ENCODE measurements around the gene FBXW5.

- TF ChIP-seq REST (IDR thresholded peaks at IDR 0.05; ENCODE audit: insufficient read depth in 1 of 2, low read depth in 2 of 2, low read length in 2 of 2) (no peak), TAF1 (IDR thresholded peaks at IDR 0.05; ENCODE audit: borderline replicate concordance, insufficient read depth, low read length) (no peak)
Observed at GRCh38 chr9:136937186-136938001, 7.1 kb downstream of the FBXW5 start.
